Transverse colon (tissue), 4 donors: Measurements from ENCODE around the gene CDH22. TPM values are rescaled to one million over a fixed set of nuclear protein-coding genes. Genes with fewer than 3 reads are reported as not detected.

Source experiments
- DNase-seq: peaks from one replicate; pipeline ENCODE4 v3.0.0-alpha.2; 2019
- H3K27ac ChIP-seq, 4 donors: fragments of 200-600 bp; sonication (generic); 2 replicates each; pipeline ENCODE4 v1.5.1; 2016 to 2018; ENCODE audit warnings: inconsistent platforms in 4 of 4
- H3K27me3 ChIP-seq: fragments of 200-600 bp; sonication (generic); 2 replicates; pipeline ENCODE4 v1.5.1; 2017; ENCODE audit warnings: inconsistent platforms
- H3K36me3 ChIP-seq, 4 donors: fragments of 200-600 bp; sonication (generic); 2 replicates each; pipeline ENCODE4 v1.5.1; 2017 to 2019; ENCODE audit warnings: inconsistent platforms in 4 of 4
- H3K4me1 ChIP-seq, 4 donors: fragments of 200-600 bp; sonication (generic); 2 replicates each; pipeline ENCODE4 v1.5.1; 2017 to 2020; ENCODE audit warnings: inconsistent platforms in 4 of 4
- H3K4me3 ChIP-seq, 4 donors: fragments of 200-600 bp; sonication (generic); 1 replicate in 1 of 4; 2 replicates in 3 of 4; pipeline versions ENCODE4 v1.5.1 to v1.6.1; 2017 to 2019; ENCODE audit warnings: inconsistent platforms in 4 of 4
- H3K9me3 ChIP-seq, 2 donors: fragments of 200-600 bp; sonication (generic); 2 replicates each; pipeline ENCODE4 v1.5.1; 2017 to 2019; ENCODE audit warnings: inconsistent platforms in 2 of 2
- CTCF ChIP-seq, 5 experiments: fragments of 200-600 bp in 3 of 5; fragments of 450-650 bp in 2 of 5; sonication (generic) in 3 of 5; IDR thresholded peaks; 1 replicate in 2 of 5; 2 replicates in 3 of 5; pipeline ENCODE4 v1.5.1; 2016 to 2017; ENCODE audit warnings: antibody characterized with exemption in 5 of 5, inconsistent platforms in 3 of 5, mild to moderate bottlenecking in 2 of 5, moderate library complexity in 1 of 5
- EP300 ChIP-seq: sonication (generic); formaldehyde crosslinking; IDR thresholded peaks from one replicate; pipeline ENCODE4 v1.6.1; 2017; ENCODE audit warnings: antibody characterized with exemption, low read depth
- POLR2A ChIP-seq: fragments of 450-650 bp; IDR thresholded peaks from one replicate; pipeline ENCODE4 v1.6.1; 2016; ENCODE audit warnings: antibody characterized with exemption, mild to moderate bottlenecking, moderate library complexity
- POLR2AphosphoS5 ChIP-seq, 3 donors: sonication (generic); formaldehyde crosslinking; IDR thresholded peaks; one replicate each; pipeline ENCODE4 v1.6.1; 2016; ENCODE audit warnings: antibody characterized with exemption in 3 of 3
- WGBS, 2 donors: methylation state at CpG; one replicate each; pipeline ENCODE4 v1.1.5; 2018; ENCODE audit warnings: low coverage in 1 of 2; 5-methylcytosine and 5-hydroxymethylcytosine counted together
- in situ Hi-C, 4 donors: fragments of 200-750 bp; cut with MboI; loops; one replicate each; pipeline versions ENCODE4 v1.15.0 to v1.15.1; 2017; ENCODE audit warnings: low sequenced_read_pairs in 3 of 4, low pct_ligation_motif_present in 1 of 4, low pct_unique_long_range_greater_than_20kb in 1 of 4
- intact Hi-C: fragments of 100-400 bp; cut with DNase I; formaldehyde crosslinking; loops from one replicate; pipeline ENCODE4 v1.15.1; 2023; ENCODE audit warnings: low total_unique reads
- total RNA-seq, 4 donors: library from RNA; depleted of rRNA; stranded (reverse); fragments of >200 nt; gene quantifications; one replicate each; pipeline ENCODE4 v1.1.0, GENCODE V29; 2016

Gene CDH22
- total RNA-seq, 4 donors from 2014 or later, result not detected

- H3K27ac ChIP-seq, result no peak overlapping the region
- DNase-seq, result no peak
- no peak overlapping the region for H3K4me3 ChIP-seq
- H3K4me1 ChIP-seq, result no peaks in the 10 kb centered on the region
- no peaks in the 10 kb centered on the region for H3K36me3 ChIP-seq
- peaks cover 34% of the 10 kb centered on the region for H3K27me3 ChIP-seq
- TF ChIP-seq EP300 (no peak), POLR2AphosphoS5 (IDR thresholded peaks at IDR 0.05) (no peak), POLR2A (no peak), CTCF (IDR thresholded peaks at IDR 0.05) (no peak)
- in situ Hi-C loops, result no loop called here
- intact Hi-C loops, result no loop called here
- no peaks in the 10 kb centered on the region for H3K9me3 ChIP-seq
- WGBS, 2 donors, result 75% methylated on average over 10 of the region's 10 CpGs; no CpG with 5 or more reads in 1 of the 2 donors
Measured at GRCh38 chr20:46233701-46234100, 74.6 kb downstream of the CDH22 start.

GRCh38 chr20:46232539-46232938 is 75.8 kb downstream of the CDH22 start:
- in situ Hi-C loops (no loop called here), intact Hi-C loops (no loop called here)
- H3K36me3 ChIP-seq, result no peaks in the 10 kb centered on the region
- DNase-seq, result no peak
- WGBS, 2 donors, result 25% methylated on average over 4 of the region's 4 CpGs; no CpG with 5 or more reads in 1 of the 2 donors
- no peaks in the 10 kb centered on the region for H3K9me3 ChIP-seq
- TF ChIP-seq POLR2AphosphoS5 (IDR thresholded peaks at IDR 0.05), result no peak
- TF ChIP-seq CTCF (IDR thresholded peaks at IDR 0.05), result no peak
- no peak for TF ChIP-seq POLR2A
- no peak for TF ChIP-seq EP300
- H3K27me3 ChIP-seq, result peaks cover 30% of the 10 kb centered on the region
- no peaks in the 10 kb centered on the region for H3K4me1 ChIP-seq
- no peak overlapping the region for H3K4me3 ChIP-seq
- no peak overlapping the region for H3K27ac ChIP-seq

- Histone ChIP-seq H3K27ac (no peak overlapping the region), H3K4me1 (no peaks in the 10 kb centered on the region), H3K9me3 (no peaks in the 10 kb centered on the region), H3K27me3 (peaks cover 38% of the 10 kb centered on the region), H3K4me3 (no peak overlapping the region), H3K36me3 (no peaks in the 10 kb centered on the region)
- no peak for DNase-seq
- in situ Hi-C loops, result no loop called here
- TF ChIP-seq POLR2AphosphoS5 (IDR thresholded peaks at IDR 0.05) (no peak), POLR2A (no peak), EP300 (no peak), CTCF (IDR thresholded peaks at IDR 0.05) (no peak)
- WGBS, 2 donors, result 0 to 4% methylated on average over 1 to 4 of the region's 4 CpGs
- intact Hi-C loops, result no loop called here
Measured at GRCh38 chr20:46230801-46231282, 77.5 kb downstream of the CDH22 start.

- Histone ChIP-seq H3K4me3 (no peak overlapping the region), H3K27ac (no peak overlapping the region), H3K27me3 (peaks cover 45% of the 10 kb centered on the region), H3K4me1 (no peaks in the 10 kb centered on the region), H3K36me3 (no peaks in the 10 kb centered on the region), H3K9me3 (no peaks in the 10 kb centered on the region)
- TF ChIP-seq POLR2A (no peak), POLR2AphosphoS5 (IDR thresholded peaks at IDR 0.05) (no peak), CTCF (IDR thresholded peaks at IDR 0.05) (no peak), EP300 (no peak)
- no peak for DNase-seq
- in situ Hi-C loops, result no loop called here
- 78 to 89% methylated on average over 2 to 5 of the region's 5 CpGs for WGBS, 2 donors
- intact Hi-C loops, result no loop called here
Measured at GRCh38 chr20:46230106-46230491, 78.2 kb downstream of the CDH22 start.
